Progenitor cell of endocrine pancreas (in vitro differentiated cells): Measurements from ENCODE around the gene CNKSR3. TPM values are rescaled to one million over a fixed set of nuclear protein-coding genes. Genes with fewer than 3 reads are reported as not detected.

ENCODE experiments used
- DNase-seq: peaks from one replicate; pipeline ENCODE4 v3.0.0; 2021; ENCODE audit warnings: low spot score; ENCODE audit not compliant: unreplicated experiment
- H3K27ac Mint-ChIP-seq: 2 replicates; pipeline ENCODE4 v1.8.0; 2021; ENCODE audit warnings: mild to moderate bottlenecking, moderate library complexity, mixed read lengths
- H3K27me3 Mint-ChIP-seq: 2 replicates; pipeline ENCODE4 v1.8.0; 2021; ENCODE audit warnings: mixed read lengths
- H3K36me3 Mint-ChIP-seq: 2 replicates; pipeline ENCODE4 v1.8.0; 2022; ENCODE audit warnings: mixed read lengths; ENCODE audit not compliant: insufficient read depth
- H3K4me1 Mint-ChIP-seq: 2 replicates; pipeline ENCODE4 v1.8.0; 2021; ENCODE audit warnings: low read depth, mixed read lengths
- H3K4me3 Mint-ChIP-seq: 2 replicates; pipeline ENCODE4 v1.8.0; 2021; ENCODE audit warnings: low read depth, mild to moderate bottlenecking, moderate library complexity, mixed read lengths
- H3K9me3 Mint-ChIP-seq: 2 replicates; pipeline ENCODE4 v1.8.0; 2021; ENCODE audit warnings: low read depth, mixed read lengths
- CTCF ChIP-seq: fragments of 200-600 bp; sonication (generic); IDR thresholded peaks from one replicate; pipeline ENCODE4 v1.5.0; 2021; ENCODE audit warnings: antibody characterized with exemption, mild to moderate bottlenecking; ENCODE audit not compliant: unreplicated experiment
- total RNA-seq: library from RNA; stranded (reverse); gene quantifications from 2 replicates; pipeline ENCODE4 v1.2.1, GENCODE V29; 2021

The CNKSR3 gene
- total RNA-seq, 1 donor from 2014 or later, result 20.3 TPM

DNA sequence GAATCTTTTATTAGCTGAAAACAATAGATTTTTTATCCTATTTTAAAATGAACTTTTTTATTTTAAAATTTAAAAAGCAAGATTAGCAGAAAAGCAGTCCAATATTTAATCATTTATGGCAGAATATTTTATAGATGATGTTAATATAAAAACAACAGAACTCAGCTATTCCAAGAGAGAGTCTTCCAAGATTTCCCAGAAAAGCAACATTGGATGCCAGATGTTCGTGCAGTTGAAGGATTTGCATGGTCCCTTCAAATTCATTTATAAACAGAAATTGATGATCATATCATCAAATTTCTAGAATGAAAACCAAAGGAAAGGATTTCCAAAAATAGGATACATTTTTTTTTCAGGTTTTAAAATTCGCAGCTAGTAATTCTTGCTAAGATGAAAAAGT is 25.4 kb upstream of the CNKSR3 start:
- DNase-seq, result no peak
- no peaks in the 10 kb centered on the region for H3K9me3 Mint-ChIP-seq
- no peak overlapping the region for H3K27ac Mint-ChIP-seq
- no peak overlapping the region for H3K4me3 Mint-ChIP-seq
- H3K36me3 Mint-ChIP-seq, result no peaks in the 10 kb centered on the region
- peaks cover 14% of the 10 kb centered on the region for H3K4me1 Mint-ChIP-seq
- TF ChIP-seq CTCF, result no peak
- H3K27me3 Mint-ChIP-seq, result peaks cover 3% of the 10 kb centered on the region

DNA sequence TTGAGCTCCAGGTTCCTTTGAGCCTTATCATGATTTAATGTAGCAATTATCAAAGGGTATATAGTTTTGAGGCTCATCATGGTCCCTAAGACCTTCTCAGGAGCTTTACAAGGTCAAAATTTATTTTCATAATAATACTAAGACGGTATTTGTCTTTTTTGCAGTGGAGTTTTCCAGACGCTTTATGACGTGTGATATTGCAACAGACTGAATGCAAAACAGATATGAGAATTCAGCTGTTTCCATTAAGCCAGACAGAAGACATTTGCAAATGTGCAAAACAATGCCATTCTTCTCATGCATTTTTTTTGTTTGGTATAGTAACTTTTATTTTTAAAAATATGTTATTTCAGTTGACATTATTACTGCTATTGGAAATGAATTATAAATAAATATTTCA is 24.7 kb upstream of the CNKSR3 start:
- TF ChIP-seq CTCF, result no peak
- H3K4me3 Mint-ChIP-seq, result no peak overlapping the region
- no peaks in the 10 kb centered on the region for H3K36me3 Mint-ChIP-seq
- peaks cover 3% of the 10 kb centered on the region for H3K27me3 Mint-ChIP-seq
- H3K4me1 Mint-ChIP-seq, result peaks cover 14% of the 10 kb centered on the region
- no peak overlapping the region for H3K27ac Mint-ChIP-seq
- no peak for DNase-seq
- no peaks in the 10 kb centered on the region for H3K9me3 Mint-ChIP-seq

GRCh38 chr6:154534531-154534930 is 24.0 kb upstream of the CNKSR3 start:
- no peaks in the 10 kb centered on the region for H3K36me3 Mint-ChIP-seq
- H3K4me3 Mint-ChIP-seq, result no peak overlapping the region
- H3K27ac Mint-ChIP-seq, result no peak overlapping the region
- no peaks in the 10 kb centered on the region for H3K9me3 Mint-ChIP-seq
- H3K27me3 Mint-ChIP-seq, result peaks cover 3% of the 10 kb centered on the region
- TF ChIP-seq CTCF, result no peak
- no peak for DNase-seq
- H3K4me1 Mint-ChIP-seq, result peaks cover 14% of the 10 kb centered on the region

- no peak overlapping the region for H3K27ac Mint-ChIP-seq
These were observed 21.9 kb upstream of the CNKSR3 start for GRCh38 chr6:154532426-154532825.

GRCh38 chr6:154529957-154530356 is 19.5 kb upstream of the CNKSR3 start:
- H3K9me3 Mint-ChIP-seq, result no peaks in the 10 kb centered on the region
- no peak overlapping the region for H3K4me3 Mint-ChIP-seq
- no peak for DNase-seq
- no peak overlapping the region for H3K27ac Mint-ChIP-seq
- no peaks in the 10 kb centered on the region for H3K36me3 Mint-ChIP-seq
- TF ChIP-seq CTCF, result no peak
- no peaks in the 10 kb centered on the region for H3K27me3 Mint-ChIP-seq
- no peaks in the 10 kb centered on the region for H3K4me1 Mint-ChIP-seq

More at GRCh38 chr6:154532426-154532825, 21.9 kb upstream of the CNKSR3 start:
- DNase-seq, result no peak
- Mint-ChIP-seq H3K9me3 (no peaks in the 10 kb centered on the region), H3K4me3 (no peak overlapping the region), H3K36me3 (no peaks in the 10 kb centered on the region), H3K27me3 (peaks cover 3% of the 10 kb centered on the region), H3K4me1 (peaks cover 3% of the 10 kb centered on the region)
- TF ChIP-seq CTCF, result no peak
